Mammary epithelial cell (primary cell): Measurements from ENCODE around the gene PPP1R13B.

Source experiments
- EZH2 ChIP-seq: IDR thresholded peaks from 2 replicates; pipeline ENCODE4 v1.6.1; 2012; ENCODE audit warnings: low read length, inconsistent platforms, borderline replicate concordance
- TF ChIP-seq, protein P1 (sequence below), 2 donors: IDR thresholded peaks in 1 of 2; conservative IDR thresholded peaks in 1 of 2; 2 replicates each; pipeline ENCODE4 v1.5.1; 2011 to 2012; ENCODE audit warnings: inconsistent platforms in 2 of 2, low read length in 2 of 2, mild to moderate bottlenecking in 2 of 2, control low read depth in 1 of 2, low read depth in 1 of 2; ENCODE audit not compliant: insufficient read depth in 1 of 2; ENCODE audit errors: extremely low read depth in 1 of 2

DNA sequence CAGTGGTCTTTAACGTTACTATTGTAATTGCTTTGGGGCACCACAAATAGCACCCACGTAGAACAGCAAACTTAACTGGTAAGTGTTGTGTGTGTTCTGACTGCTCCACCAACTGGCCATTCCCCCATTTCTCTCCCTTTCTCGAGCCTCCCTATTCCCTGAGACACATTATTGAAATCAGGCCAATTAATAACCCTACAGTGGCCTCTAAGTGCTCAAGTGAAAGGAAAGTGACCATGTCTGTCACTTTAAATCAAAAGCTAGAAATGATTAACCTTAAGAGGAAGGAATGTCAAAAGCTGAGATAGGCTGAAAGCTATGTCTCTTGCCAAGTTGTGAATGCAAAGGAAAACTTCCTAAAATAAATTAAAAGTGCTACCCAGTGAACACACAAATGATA lies 22.3 kb downstream of the PPP1R13B start:
- TF ChIP-seq, protein P1, sequence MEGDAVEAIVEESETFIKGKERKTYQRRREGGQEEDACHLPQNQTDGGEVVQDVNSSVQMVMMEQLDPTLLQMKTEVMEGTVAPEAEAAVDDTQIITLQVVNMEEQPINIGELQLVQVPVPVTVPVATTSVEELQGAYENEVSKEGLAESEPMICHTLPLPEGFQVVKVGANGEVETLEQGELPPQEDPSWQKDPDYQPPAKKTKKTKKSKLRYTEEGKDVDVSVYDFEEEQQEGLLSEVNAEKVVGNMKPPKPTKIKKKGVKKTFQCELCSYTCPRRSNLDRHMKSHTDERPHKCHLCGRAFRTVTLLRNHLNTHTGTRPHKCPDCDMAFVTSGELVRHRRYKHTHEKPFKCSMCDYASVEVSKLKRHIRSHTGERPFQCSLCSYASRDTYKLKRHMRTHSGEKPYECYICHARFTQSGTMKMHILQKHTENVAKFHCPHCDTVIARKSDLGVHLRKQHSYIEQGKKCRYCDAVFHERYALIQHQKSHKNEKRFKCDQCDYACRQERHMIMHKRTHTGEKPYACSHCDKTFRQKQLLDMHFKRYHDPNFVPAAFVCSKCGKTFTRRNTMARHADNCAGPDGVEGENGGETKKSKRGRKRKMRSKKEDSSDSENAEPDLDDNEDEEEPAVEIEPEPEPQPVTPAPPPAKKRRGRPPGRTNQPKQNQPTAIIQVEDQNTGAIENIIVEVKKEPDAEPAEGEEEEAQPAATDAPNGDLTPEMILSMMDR (conservative IDR thresholded peaks at IDR 0.05 in 1 of 2, IDR thresholded peaks at IDR 0.05 in 1 of 2; ENCODE audit: extremely low read depth in 1 of 2, insufficient read depth in 1 of 2, low read depth in 1 of 2, low read length in 2 of 2): no peak
- no peak for TF ChIP-seq EZH2
